ENCODE measurements around the gene SHISA7. TPM values are rescaled to one million over a fixed set of nuclear protein-coding genes. Genes with fewer than 3 reads are reported as not detected.

SHISA7 gene
- total RNA-seq, 1 donor = not detected

DNA sequence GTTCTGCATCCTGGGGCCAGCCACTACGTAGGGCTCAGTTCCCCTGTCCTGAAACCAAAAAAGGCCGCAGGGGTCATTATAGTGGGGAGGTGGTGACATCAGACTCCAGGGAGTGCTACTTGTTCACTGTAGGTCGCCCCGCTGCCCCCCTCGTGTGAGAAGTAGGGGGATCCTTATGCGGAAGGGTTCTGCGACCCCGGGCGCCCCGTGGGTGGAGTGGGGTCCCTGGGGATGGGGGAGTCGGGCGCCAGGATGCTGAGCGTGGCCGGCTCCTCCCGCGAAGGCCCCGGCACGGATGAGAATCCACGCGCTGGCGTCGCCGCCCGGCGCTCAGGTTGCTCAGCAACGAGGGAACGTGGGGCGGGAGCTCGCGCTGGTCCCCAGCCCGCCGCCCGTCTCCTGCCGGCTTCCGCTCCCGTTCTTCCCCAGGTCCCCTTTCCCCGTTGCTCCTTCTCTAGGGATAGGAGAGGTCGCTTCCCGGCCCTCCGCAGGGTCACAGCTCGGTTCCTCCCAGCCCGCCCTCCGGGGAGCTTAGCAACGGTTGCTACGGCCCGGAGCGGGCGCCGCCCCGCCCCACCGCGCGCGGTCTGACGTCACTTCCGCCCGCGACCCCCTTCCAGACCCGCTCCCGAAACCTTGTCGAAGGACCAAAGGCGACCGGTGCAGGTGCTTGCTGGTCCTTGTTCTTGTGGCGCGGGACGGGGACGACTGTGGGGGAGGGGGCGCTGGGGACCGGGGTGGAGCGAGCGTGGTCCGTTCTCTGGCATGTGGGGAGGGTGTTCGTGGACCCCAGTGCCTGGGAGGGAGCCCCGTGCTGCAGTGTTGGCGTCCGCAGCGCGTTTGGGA is 41.7 kb upstream of the SHISA7 start, which contains the start of gene NAT14:
NAT14 (plus strand) TSS at position 596 of the 846 bp plus-strand sequence. CDS start 521 bp downstream, outside the sequence.
- TF ChIP-seq, protein P1, sequence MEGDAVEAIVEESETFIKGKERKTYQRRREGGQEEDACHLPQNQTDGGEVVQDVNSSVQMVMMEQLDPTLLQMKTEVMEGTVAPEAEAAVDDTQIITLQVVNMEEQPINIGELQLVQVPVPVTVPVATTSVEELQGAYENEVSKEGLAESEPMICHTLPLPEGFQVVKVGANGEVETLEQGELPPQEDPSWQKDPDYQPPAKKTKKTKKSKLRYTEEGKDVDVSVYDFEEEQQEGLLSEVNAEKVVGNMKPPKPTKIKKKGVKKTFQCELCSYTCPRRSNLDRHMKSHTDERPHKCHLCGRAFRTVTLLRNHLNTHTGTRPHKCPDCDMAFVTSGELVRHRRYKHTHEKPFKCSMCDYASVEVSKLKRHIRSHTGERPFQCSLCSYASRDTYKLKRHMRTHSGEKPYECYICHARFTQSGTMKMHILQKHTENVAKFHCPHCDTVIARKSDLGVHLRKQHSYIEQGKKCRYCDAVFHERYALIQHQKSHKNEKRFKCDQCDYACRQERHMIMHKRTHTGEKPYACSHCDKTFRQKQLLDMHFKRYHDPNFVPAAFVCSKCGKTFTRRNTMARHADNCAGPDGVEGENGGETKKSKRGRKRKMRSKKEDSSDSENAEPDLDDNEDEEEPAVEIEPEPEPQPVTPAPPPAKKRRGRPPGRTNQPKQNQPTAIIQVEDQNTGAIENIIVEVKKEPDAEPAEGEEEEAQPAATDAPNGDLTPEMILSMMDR (IDR thresholded peaks at IDR 0.05; ENCODE audit: insufficient read depth, low read length) = no peak
- DNase-seq (ENCODE audit: low read depth) = peak; percentile 48
- peak within 1 kb of the TSS; percentile 81 for H3K4me3 ChIP-seq (ENCODE audit: low read depth, low read length)

- TF ChIP-seq, protein P1 (IDR thresholded peaks at IDR 0.05; ENCODE audit: insufficient read depth, low read length) = no peak
- no peak for DNase-seq (ENCODE audit: low read depth)
- peak overlapping the region; percentile 81 for H3K4me3 ChIP-seq (ENCODE audit: low read depth, low read length)
Observed at GRCh38 chr19:55483706-55484592, 40.8 kb upstream of the SHISA7 start.

GRCh38 chr19:55482967-55483705 is 40.0 kb upstream of the SHISA7 start:
- TF ChIP-seq, protein P1 (IDR thresholded peaks at IDR 0.05; ENCODE audit: insufficient read depth, low read length) = no peak
- no peak overlapping the region for H3K4me3 ChIP-seq (ENCODE audit: low read depth, low read length)
- no peak for DNase-seq (ENCODE audit: low read depth)

- no peak overlapping the region for H3K4me3 ChIP-seq (ENCODE audit: low read depth, low read length)
- TF ChIP-seq, protein P1 (IDR thresholded peaks at IDR 0.05; ENCODE audit: insufficient read depth, low read length) = no peak
- no peak for DNase-seq (ENCODE audit: low read depth)
Observed at GRCh38 chr19:55482156-55482961, 39.3 kb upstream of the SHISA7 start.

DNA sequence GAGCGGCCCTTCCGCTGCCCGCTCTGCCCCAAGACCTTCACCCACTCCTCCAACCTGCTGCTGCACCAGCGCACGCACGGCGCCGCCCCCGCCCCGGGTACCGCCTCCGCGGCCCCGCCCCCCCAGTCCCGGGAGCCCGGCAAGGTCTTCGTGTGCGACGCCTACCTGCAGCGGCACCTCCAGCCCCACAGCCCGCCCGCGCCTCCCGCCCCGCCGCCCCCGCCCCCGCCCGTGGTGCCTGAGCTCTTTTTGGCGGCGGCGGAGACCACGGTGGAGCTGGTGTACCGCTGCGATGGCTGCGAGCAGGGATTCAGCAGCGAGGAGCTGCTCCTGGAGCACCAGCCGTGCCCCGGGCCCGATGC is 38.7 kb upstream of the SHISA7 start:
- TF ChIP-seq, protein P1 (IDR thresholded peaks at IDR 0.05; ENCODE audit: insufficient read depth, low read length) = no peak
- DNase-seq (ENCODE audit: low read depth) = no peak
- H3K4me3 ChIP-seq (ENCODE audit: low read depth, low read length) = no peak overlapping the region
